H9 (cell line): ENCODE data around the gene HCRT. TPM values are rescaled to one million over a fixed set of nuclear protein-coding genes. Genes with fewer than 3 reads are reported as not detected.

Experiments
- DNase-seq: peaks from one replicate; pipeline ENCODE4 v3.0.0-alpha.2; 2017
- H2AFZ ChIP-seq: one replicate; pipeline ENCODE4 v1.6.1; 2013; ENCODE audit warnings: mild to moderate bottlenecking, low read length, control low read depth, moderate library complexity
- H2AK5ac ChIP-seq: 2 replicates; pipeline ENCODE4 v1.6.1; 2013; ENCODE audit warnings: low read length, control low read depth, mixed read lengths; ENCODE audit not compliant: insufficient read length
- H2BK120ac ChIP-seq: one replicate; pipeline ENCODE4 v1.6.1; 2013; ENCODE audit warnings: low read depth, mild to moderate bottlenecking, low read length, control low read depth, inconsistent platforms; ENCODE audit not compliant: poor library complexity, severe bottlenecking
- H2BK12ac ChIP-seq: 2 replicates; pipeline ENCODE4 v1.6.1; 2013; ENCODE audit warnings: low read length, control low read depth, mixed read lengths, low read depth; ENCODE audit not compliant: insufficient read length
- H2BK15ac ChIP-seq: 2 replicates; pipeline ENCODE4 v1.6.1; 2013; ENCODE audit warnings: low read depth, low read length, control low read depth
- H2BK20ac ChIP-seq: one replicate; pipeline ENCODE4 v1.6.1; 2013; ENCODE audit warnings: low read depth, mild to moderate bottlenecking, low read length, control low read depth, inconsistent platforms; ENCODE audit not compliant: poor library complexity, severe bottlenecking
- H2BK5ac ChIP-seq: 2 replicates; pipeline ENCODE4 v1.6.1; 2013; ENCODE audit warnings: low read length, control low read depth, mixed read lengths; ENCODE audit not compliant: insufficient read length
- H3K14ac ChIP-seq: 2 replicates; pipeline ENCODE4 v1.6.1; 2013; ENCODE audit warnings: low read length, control low read depth; ENCODE audit not compliant: insufficient read depth
- H3K18ac ChIP-seq: 2 replicates; pipeline ENCODE4 v1.6.1; 2013; ENCODE audit warnings: low read depth, mild to moderate bottlenecking, mixed read lengths, low read length, control low read depth; ENCODE audit not compliant: insufficient read length
- H3K23ac ChIP-seq: 2 replicates; pipeline ENCODE4 v1.6.1; 2013; ENCODE audit warnings: low read length, control low read depth, mixed read lengths, low read depth; ENCODE audit not compliant: insufficient read length
- H3K23me2 ChIP-seq: 2 replicates; pipeline ENCODE4 v1.6.1; 2013; ENCODE audit warnings: low read depth, mild to moderate bottlenecking, mixed read lengths, low read length, control low read depth; ENCODE audit not compliant: insufficient read length, poor library complexity, severe bottlenecking
- H3K27ac ChIP-seq: 2 replicates; pipeline ENCODE4 v1.5.1; 2013; ENCODE audit warnings: low read length, control low read depth, mixed read lengths, low read depth; ENCODE audit not compliant: insufficient read length
- H3K27me3 ChIP-seq: 2 replicates; pipeline ENCODE4 v1.6.1; 2013; ENCODE audit warnings: low read length, control low read depth, inconsistent platforms; ENCODE audit not compliant: insufficient read depth
- H3K4ac ChIP-seq: 2 replicates; pipeline ENCODE4 v1.6.1; 2013; ENCODE audit warnings: low read depth, mild to moderate bottlenecking, control low read depth, inconsistent platforms, low read length, moderate library complexity
- H3K4me1 ChIP-seq: 2 replicates; pipeline ENCODE4 v1.6.1; 2013; ENCODE audit warnings: low read length, control low read depth, inconsistent platforms; ENCODE audit not compliant: insufficient read depth
- H3K4me2 ChIP-seq: 2 replicates; pipeline ENCODE4 v1.6.1; 2013; ENCODE audit warnings: low read length, control low read depth, mixed read lengths; ENCODE audit not compliant: insufficient read length, insufficient read depth
- H3K56ac ChIP-seq: 2 replicates; pipeline ENCODE4 v1.6.1; 2013; ENCODE audit warnings: low read depth, mild to moderate bottlenecking, mixed read lengths, low read length, control low read depth; ENCODE audit not compliant: insufficient read length
- H3K79me1 ChIP-seq: 2 replicates; pipeline ENCODE4 v1.6.1; 2013; ENCODE audit warnings: low read depth, mild to moderate bottlenecking, moderate library complexity, low read length, control low read depth, inconsistent platforms; ENCODE audit not compliant: insufficient read depth, poor library complexity, severe bottlenecking
- H3K79me2 ChIP-seq: 2 replicates; pipeline ENCODE4 v1.6.1; 2013; ENCODE audit warnings: low read length, control low read depth, inconsistent platforms; ENCODE audit not compliant: insufficient read depth
- H3K9ac ChIP-seq: 2 replicates; pipeline ENCODE4 v1.6.1; 2013; ENCODE audit warnings: low read length, control low read depth, mixed read lengths; ENCODE audit not compliant: insufficient read length; ENCODE audit errors: extremely low read depth
- H3K9me3 ChIP-seq: one replicate; pipeline ENCODE4 v1.6.1; 2013; ENCODE audit warnings: low read depth, low read length, inconsistent platforms; ENCODE audit not compliant: control insufficient read depth
- H3T11ph ChIP-seq: one replicate; pipeline ENCODE4 v1.6.1; 2013; ENCODE audit warnings: mild to moderate bottlenecking, low read length, control low read depth, inconsistent platforms
- H4K20me1 ChIP-seq: one replicate; pipeline ENCODE4 v1.6.1; 2013; ENCODE audit not compliant: control insufficient read depth, insufficient read length, insufficient read depth
- H4K5ac ChIP-seq: 2 replicates; pipeline ENCODE4 v1.6.1; 2013; ENCODE audit warnings: low read depth, mild to moderate bottlenecking, mixed read lengths, low read length, control low read depth; ENCODE audit not compliant: insufficient read length
- H4K8ac ChIP-seq: replicated peaks from 2 replicates; pipeline ENCODE4 v1.6.1; 2013; ENCODE audit warnings: low read length, control low read depth, mixed read lengths, low read depth; ENCODE audit not compliant: insufficient read length
- H4K91ac ChIP-seq: 2 replicates; pipeline ENCODE4 v1.6.1; 2013; ENCODE audit warnings: low read depth, mild to moderate bottlenecking, moderate library complexity, mixed read lengths, low read length, control low read depth; ENCODE audit not compliant: insufficient read length
- H3K27ac Mint-ChIP-seq, 3 experiments: 2 replicates in 2 of 3; 3 replicates in 1 of 3; pipeline ENCODE4 v1.8.0; 2020 to 2021; ENCODE audit warnings: mixed read lengths in 3 of 3, mild to moderate bottlenecking in 1 of 3, moderate library complexity in 1 of 3
- H3K27me3 Mint-ChIP-seq: 2 replicates; pipeline ENCODE4 v1.8.0; 2021; ENCODE audit warnings: low read depth, mild to moderate bottlenecking, moderate library complexity, mixed read lengths
- H3K36me3 Mint-ChIP-seq, 3 experiments: 2 replicates in 2 of 3; 3 replicates in 1 of 3; pipeline ENCODE4 v1.8.0; 2020 to 2021; ENCODE audit warnings: low read depth in 3 of 3, mixed read lengths in 3 of 3; ENCODE audit not compliant: insufficient read depth in 1 of 3
- H3K4me1 Mint-ChIP-seq, 2 experiments: 2 replicates each; pipeline ENCODE4 v1.8.0; 2020; ENCODE audit warnings: mixed read lengths in 2 of 2
- H3K4me3 Mint-ChIP-seq, 2 experiments: 2 replicates in 1 of 2; 3 replicates in 1 of 2; pipeline ENCODE4 v1.8.0; 2020 to 2021; ENCODE audit warnings: mild to moderate bottlenecking in 2 of 2, mixed read lengths in 2 of 2, moderate library complexity in 1 of 2
- H3K9me3 Mint-ChIP-seq, 2 experiments: 2 replicates in 1 of 2; 3 replicates in 1 of 2; pipeline ENCODE4 v1.8.0; 2020; ENCODE audit warnings: mild to moderate bottlenecking in 2 of 2, mixed read lengths in 2 of 2, moderate library complexity in 1 of 2
- WGBS: extraction: QIAGEN DNeasy Blood & Tissue Kit; methylation state at CpG from one replicate; pipeline ENCODE4 v1.1.7; 2013; ENCODE audit warnings: missing lambda C conversion rate, low lambda C conversion rate, mixed read lengths; ENCODE audit not compliant: insufficient read length; ENCODE audit errors: extremely low coverage; 5-methylcytosine and 5-hydroxymethylcytosine counted together
- total RNA-seq: library from RNA; stranded (reverse); gene quantifications from 2 replicates; pipeline ENCODE4 v1.2.1, GENCODE V29; 2021
- TF ChIP-seq, protein P1 (sequence below): fragments of 200-600 bp; sonication (generic); conservative IDR thresholded peaks from 3 replicates; pipeline ENCODE4 v1.8.0; 2021; ENCODE audit warnings: antibody characterized with exemption, mild to moderate bottlenecking

Gene HCRT
- total RNA-seq, 1 experiment from 2014 or later, result not detected

DNA sequence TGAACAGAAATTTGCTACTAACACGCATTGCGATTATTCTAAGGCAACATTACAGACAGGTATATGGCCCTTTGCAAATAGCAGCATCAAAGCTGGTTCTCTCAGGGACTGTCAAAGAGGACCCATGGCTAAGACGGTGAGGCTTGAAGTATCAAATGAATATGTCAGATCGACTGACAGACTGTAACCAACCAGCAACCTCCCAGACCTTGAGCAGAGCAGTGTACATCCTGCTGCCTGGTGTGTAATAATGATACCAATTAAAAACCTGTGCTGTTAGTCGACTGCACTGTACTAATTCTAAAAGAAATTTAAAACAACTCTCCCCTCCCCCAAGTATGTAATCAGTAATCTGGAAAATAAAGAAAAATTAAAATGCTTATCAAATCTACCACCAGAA, 45.0 kb upstream of the HCRT start:
- no peak overlapping the region for H2AK5ac ChIP-seq
- Mint-ChIP-seq H3K27me3 (no peaks in the 10 kb centered on the region), H3K9me3 (no peaks in the 10 kb centered on the region), H3K36me3 (peaks cover 0 to 4% (median 3%) of the 10 kb centered on the region in 3 experiments; a peak in 4 of 7 replicates), H3K4me3 (no peak overlapping the region), H3K4me1 (no peaks in the 10 kb centered on the region), H3K27ac (no peak overlapping the region)
- no peak overlapping the region for H4K8ac ChIP-seq
- no peaks in the 10 kb centered on the region for H4K20me1 ChIP-seq
- no peak overlapping the region for H4K91ac ChIP-seq
- no peak overlapping the region for H2BK15ac ChIP-seq
- H3K23me2 ChIP-seq, result no peaks in the 10 kb centered on the region
- H3K9me3 ChIP-seq, result no peaks in the 10 kb centered on the region
- H2BK12ac ChIP-seq, result no peak overlapping the region
- DNase-seq, result no peak
- no peak overlapping the region for H3K27ac ChIP-seq
- no peak overlapping the region for H3K56ac ChIP-seq
- H2AFZ ChIP-seq, result no peak overlapping the region
- H3K4me2 ChIP-seq, result no peak overlapping the region
- no peaks in the 10 kb centered on the region for H3K79me1 ChIP-seq
- no peak overlapping the region for H3K9ac ChIP-seq
- no peak overlapping the region for H3K23ac ChIP-seq
- H3K4ac ChIP-seq, result no peak overlapping the region
- no peaks in the 10 kb centered on the region for H3K79me2 ChIP-seq
- no peak overlapping the region for H4K5ac ChIP-seq
- no CpG with 5 or more reads among the region's 5 CpGs for WGBS
- no peak overlapping the region for H3K18ac ChIP-seq
- H3K4me1 ChIP-seq, result no peaks in the 10 kb centered on the region
- H3K27me3 ChIP-seq, result no peaks in the 10 kb centered on the region
- no peak overlapping the region for H2BK120ac ChIP-seq
- H2BK20ac ChIP-seq, result no peak overlapping the region
- H3K14ac ChIP-seq, result no peak overlapping the region
- TF ChIP-seq, protein P1, sequence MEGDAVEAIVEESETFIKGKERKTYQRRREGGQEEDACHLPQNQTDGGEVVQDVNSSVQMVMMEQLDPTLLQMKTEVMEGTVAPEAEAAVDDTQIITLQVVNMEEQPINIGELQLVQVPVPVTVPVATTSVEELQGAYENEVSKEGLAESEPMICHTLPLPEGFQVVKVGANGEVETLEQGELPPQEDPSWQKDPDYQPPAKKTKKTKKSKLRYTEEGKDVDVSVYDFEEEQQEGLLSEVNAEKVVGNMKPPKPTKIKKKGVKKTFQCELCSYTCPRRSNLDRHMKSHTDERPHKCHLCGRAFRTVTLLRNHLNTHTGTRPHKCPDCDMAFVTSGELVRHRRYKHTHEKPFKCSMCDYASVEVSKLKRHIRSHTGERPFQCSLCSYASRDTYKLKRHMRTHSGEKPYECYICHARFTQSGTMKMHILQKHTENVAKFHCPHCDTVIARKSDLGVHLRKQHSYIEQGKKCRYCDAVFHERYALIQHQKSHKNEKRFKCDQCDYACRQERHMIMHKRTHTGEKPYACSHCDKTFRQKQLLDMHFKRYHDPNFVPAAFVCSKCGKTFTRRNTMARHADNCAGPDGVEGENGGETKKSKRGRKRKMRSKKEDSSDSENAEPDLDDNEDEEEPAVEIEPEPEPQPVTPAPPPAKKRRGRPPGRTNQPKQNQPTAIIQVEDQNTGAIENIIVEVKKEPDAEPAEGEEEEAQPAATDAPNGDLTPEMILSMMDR, result no peak
- no peak overlapping the region for H2BK5ac ChIP-seq
- no peak overlapping the region for H3T11ph ChIP-seq
